K562 (cell line): Measurements from ENCODE around the gene ANKRD13B. TPM values are rescaled to one million over a fixed set of nuclear protein-coding genes. Genes with fewer than 3 reads are reported as not detected.

Experiments
- ATAC-seq: fragments of 200-7000 bp; cut with Tn5 transposase; 3 replicates; pipeline ENCODE4 v1.9.1; 2020; ENCODE audit warnings: moderate library complexity
- BruUV-seq: library from RNA; stranded (reverse); fragments of 400-500 nt; replicated peaks from 2 replicates; lab custom pipeline; 2021; lab: Mats Ljungman, UMichigan
- CTCF ChIA-PET: fragments of 300-600 bp; formaldehyde crosslinking; extraction: SDS; loops from one replicate; lab custom pipeline; 2021; ENCODE audit warnings: low intra/inter-chr PET ratio; lab: Yijun Ruan, JAX
- POLR2A ChIA-PET: fragments of 300-600, 350-650 bp; sonication (Branson Sonifier 250); formaldehyde crosslinking; extraction: SDS; loops from one replicate; lab custom pipeline; 2021; ENCODE audit warnings: antibody characterized with exemption, inconsistent platforms; lab: Yijun Ruan, JAX
- DNase-seq, 4 experiments: peaks; one replicate each; pipeline versions ENCODE4 v3.0.0 to v3.0.0-alpha.2; 2011 to 2018; ENCODE audit warnings: low spot score in 3 of 4, mixed read lengths in 3 of 4; ENCODE audit errors: extremely low read depth in 1 of 4
- FAIRE-seq: peaks from 2 replicates; lab custom pipeline; 2011; peaks lifted over from hg19 to GRCh38; lab: Jason Lieb, UNC
- H2AFZ ChIP-seq: 2 replicates; pipeline ENCODE4 v1.6.0; 2011; ENCODE audit warnings: low read depth, low read length, control low read depth, inconsistent platforms
- H3K27ac ChIP-seq: fragments of 200-600 bp; 3 replicates; pipeline ENCODE4 v1.8.0; 2011; ENCODE audit warnings: low read depth, mild to moderate bottlenecking, control low read depth, inconsistent platforms, low read length, moderate library complexity, mixed read lengths; ENCODE audit errors: extremely low read depth
- H3K27me3 ChIP-seq, 2 experiments: fragments of 300-600 bp in 1 of 2; 2 replicates in 1 of 2; 3 replicates in 1 of 2; pipeline versions ENCODE4 v1.6.0 to v1.8.0; 2011; ENCODE audit warnings: inconsistent platforms in 2 of 2, low read length in 2 of 2, mild to moderate bottlenecking in 1 of 2, mixed read lengths in 1 of 2, moderate library complexity in 1 of 2; ENCODE audit not compliant: control insufficient read depth in 2 of 2, insufficient read depth in 2 of 2
- H3K36me3 ChIP-seq: fragments of 300-600 bp; 3 replicates; pipeline ENCODE4 v1.8.0; 2011; ENCODE audit warnings: mild to moderate bottlenecking, low read length, inconsistent platforms; ENCODE audit not compliant: control insufficient read depth, insufficient read depth
- H3K4me1 ChIP-seq, 2 experiments: fragments of 200-600 bp in 1 of 2; replicated peaks in 1 of 2; 2 replicates in 1 of 2; 3 replicates in 1 of 2; pipeline versions ENCODE4 v1.5.1 to v1.8.0; 2011; ENCODE audit warnings: inconsistent platforms in 2 of 2, low read length in 2 of 2, mild to moderate bottlenecking in 1 of 2, mixed read lengths in 1 of 2, moderate library complexity in 1 of 2; ENCODE audit not compliant: control insufficient read depth in 2 of 2, insufficient read depth in 2 of 2
- H3K4me2 ChIP-seq: 2 replicates; pipeline ENCODE4 v1.6.1; 2011; ENCODE audit warnings: low read length, control low read depth, inconsistent platforms, mixed read lengths; ENCODE audit not compliant: insufficient read depth
- H3K4me3 ChIP-seq: fragments of 200-600 bp; sonication (generic), shearing (Covaris generic); 2 replicates; pipeline ENCODE4 v1.5.1; 2016; ENCODE audit warnings: control low read depth, inconsistent platforms
- H3K79me2 ChIP-seq: fragments of 200-600 bp; 3 replicates; pipeline ENCODE4 v1.8.0; 2011; ENCODE audit warnings: low read length, inconsistent platforms; ENCODE audit not compliant: control insufficient read depth, insufficient read depth
- H3K9ac ChIP-seq, 2 experiments: 2 replicates each; pipeline versions ENCODE4 v1.6.0 to v1.6.1; 2011; ENCODE audit warnings: low read depth in 2 of 2, low read length in 2 of 2, control low read depth in 1 of 2, inconsistent platforms in 1 of 2, mild to moderate bottlenecking in 1 of 2, mixed read lengths in 1 of 2; ENCODE audit not compliant: insufficient read depth in 1 of 2
- H3K9me1 ChIP-seq: one replicate; pipeline ENCODE4 v1.6.0; 2011; ENCODE audit warnings: inconsistent platforms, mild to moderate bottlenecking, low read length, moderate library complexity; ENCODE audit not compliant: control insufficient read depth, insufficient read depth
- H3K9me3 ChIP-seq: replicated peaks from 2 replicates; pipeline ENCODE4 v1.5.1; 2011; ENCODE audit warnings: low read depth, low read length, inconsistent platforms; ENCODE audit not compliant: control insufficient read depth, insufficient read depth
- H4K20me1 ChIP-seq: replicated peaks from 2 replicates; pipeline ENCODE4 v1.6.1; 2011; ENCODE audit warnings: low read length, inconsistent platforms, mixed read lengths; ENCODE audit not compliant: control insufficient read depth, insufficient read depth
- KDM1A ChIP-seq, 2 experiments: fragments of 450-650 bp; IDR thresholded peaks; 2 replicates each; pipeline ENCODE4 v1.6.1; 2016; ENCODE audit warnings: mild to moderate bottlenecking in 2 of 2
- NRF1 ChIP-seq, 2 experiments: fragments of 450-650 bp; IDR thresholded peaks in 1 of 2; conservative IDR thresholded peaks in 1 of 2; 2 replicates each; pipeline ENCODE4 v1.6.1; 2014; ENCODE audit warnings: mild to moderate bottlenecking in 2 of 2
- PHF21A ChIP-seq: fragments of 450-650 bp; IDR thresholded peaks from 2 replicates; pipeline ENCODE4 v1.6.1; 2017; ENCODE audit warnings: low read depth, borderline replicate concordance
- POLR2G ChIP-seq: fragments of 200-400 bp; formaldehyde crosslinking; IDR thresholded peaks from 2 replicates; pipeline ENCODE4 v1.6.1; 2017; ENCODE audit warnings: low read depth, mild to moderate bottlenecking, antibody characterized with exemption, low read length, moderate library complexity
- WGBS: fragments of 100-300 bp; shearing (Covaris generic); methylation state at CpG from one replicate; pipeline ENCODE4 v1.1.6; 2016; ENCODE audit warnings: low coverage, mixed read lengths; ENCODE audit not compliant: insufficient coverage; ENCODE audit errors: missing lambda C conversion rate; 5-methylcytosine and 5-hydroxymethylcytosine counted together
- in situ Hi-C: fragments of 300-500 bp; cut with MboI; formaldehyde crosslinking; loops from 4 replicates; pipeline ENCODE4 v1.15.0; 2018; ENCODE audit warnings: inconsistent platforms, mixed read lengths
- intact Hi-C: fragments of 100-400 bp; cut with micrococcal nuclease; formaldehyde crosslinking; loops from 2 replicates; pipeline ENCODE4 v1.14.2; 2022
- polyA plus RNA-seq, 8 experiments: library from polyadenylated mRNA; depleted of rRNA in 4 of 8; stranded (reverse) in 5 of 8; unstranded in 3 of 8; fragments of >200 nt; fragmentation: Nextera tagmentation in 2 of 8; fragmentation: Illumina TruSeq in 1 of 8; extraction: Ambion mirVana in 2 of 8; extraction: Trizol in 1 of 8; gene quantifications; 2 replicates each; pipeline versions ENCODE4 v1.2.1 to v1.2.3, GENCODE V29; 2011 to 2014; ENCODE audit warnings: inconsistent platforms in 1 of 8, missing spikeins in 1 of 8
- total RNA-seq, 7 experiments: library from RNA; depleted of rRNA in 6 of 7; stranded (reverse); fragments of >200 nt in 6 of 7; fragmentation: Illumina TruSeq in 2 of 7; extraction: Trizol in 2 of 7; gene quantifications; 2 replicates each; pipeline versions ENCODE4 v1.2.1 to v1.2.3, GENCODE V29; 2011 to 2021; ENCODE audit warnings: low replicate concordance in 1 of 7
- TF ChIP-seq, protein P1 (sequence below): fragments of 450-650 bp; IDR thresholded peaks from 2 replicates; pipeline ENCODE4 v1.6.1; 2017; ENCODE audit warnings: mild to moderate bottlenecking, moderate library complexity

Gene ANKRD13B
- total and polyA plus RNA-seq, 9 of the 15 experiments (the other 6 are each of a cell fraction or from before 2014, with no cell fraction given) = 0.15 to 28.1 (median 4.6) TPM

DNA sequence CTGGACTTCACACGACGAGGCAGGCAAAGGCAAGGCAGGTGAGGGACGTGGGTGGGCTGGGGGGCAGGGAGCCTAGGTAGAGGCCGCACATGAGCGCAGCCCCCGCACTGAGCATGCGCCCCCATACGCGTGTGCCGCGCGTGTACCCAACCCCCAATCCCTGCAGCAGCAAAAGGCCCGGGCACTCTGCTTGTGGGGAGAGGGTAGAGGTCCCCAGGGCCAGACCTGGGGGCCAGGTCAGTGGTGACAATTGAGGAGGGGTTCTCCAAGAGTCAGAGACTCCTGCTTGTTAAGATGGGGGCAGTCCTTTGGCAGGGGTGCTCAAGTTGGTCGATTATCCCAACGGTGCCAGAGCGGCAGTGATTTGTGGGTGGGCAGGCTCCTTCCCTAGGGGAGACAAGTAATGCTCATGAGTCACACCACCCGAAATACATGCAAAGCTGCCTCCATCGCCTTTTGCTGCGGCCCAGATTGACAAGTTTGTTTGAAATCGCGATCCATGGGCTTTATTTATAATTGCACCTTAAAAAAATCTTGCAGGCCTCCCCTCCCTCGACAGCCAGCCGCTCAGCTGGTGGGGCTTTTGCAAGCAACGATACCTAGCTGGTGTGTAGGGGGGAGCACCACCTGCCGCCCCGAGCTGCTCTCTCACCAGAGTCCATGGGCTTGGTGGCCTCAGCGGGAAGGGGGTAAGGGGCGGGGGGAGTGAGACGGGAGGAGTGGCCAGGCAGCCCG is 2.4 kb upstream of the ANKRD13B start:
- peak overlapping the region; percentile 48 to 88; a peak in 3 of 4 replicates for H3K9ac ChIP-seq
- FAIRE-seq = no peak
- no peak for ATAC-seq

More for the DNA sequence above, 2.4 kb upstream of the ANKRD13B start:
- Histone ChIP-seq H3K4me1 (peaks cover 34 to 75% of the 10 kb centered on the region in 2 experiments), H3K27me3 (no peaks in the 10 kb centered on the region), H2AFZ (peak overlapping the region; percentile 95), H3K27ac (peak overlapping the region; percentile 48; the same call in 1 of the 3 replicates), H3K4me3 (no peak overlapping the region), H3K36me3 (no peaks in the 10 kb centered on the region), H3K9me3 (no peaks in the 10 kb centered on the region), H4K20me1 (peaks cover 5% of the 10 kb centered on the region), H3K4me2 (peak overlapping the region; percentile 83), H3K9me1 (peaks cover 2% of the 10 kb centered on the region), H3K79me2 (peaks cover 25% of the 10 kb centered on the region)
- ChIA-PET POLR2A (interaction anchor here (0.7 kb wide), 1 partner anchor 10 kb away, joined by 4 read pairs; no protein-coding TSS in a partner anchor), CTCF (interaction anchor here (0.7 to 2.3 kb wide), 2 partner anchors 11 to 221 kb away, joined by 3 to 19 read pairs; no protein-coding TSS in a partner anchor)
- intact Hi-C loops (loop anchor here (2.0 to 5.0 kb wide), 2 partner anchors 198 to 298 kb away; partner anchors contain the start of gene TAOK1), in situ Hi-C loops (no loop called here)
- peak; percentile 78; the same call in 1 of the 2 replicates for TF ChIP-seq PHF21A
- TF ChIP-seq, protein P1, sequence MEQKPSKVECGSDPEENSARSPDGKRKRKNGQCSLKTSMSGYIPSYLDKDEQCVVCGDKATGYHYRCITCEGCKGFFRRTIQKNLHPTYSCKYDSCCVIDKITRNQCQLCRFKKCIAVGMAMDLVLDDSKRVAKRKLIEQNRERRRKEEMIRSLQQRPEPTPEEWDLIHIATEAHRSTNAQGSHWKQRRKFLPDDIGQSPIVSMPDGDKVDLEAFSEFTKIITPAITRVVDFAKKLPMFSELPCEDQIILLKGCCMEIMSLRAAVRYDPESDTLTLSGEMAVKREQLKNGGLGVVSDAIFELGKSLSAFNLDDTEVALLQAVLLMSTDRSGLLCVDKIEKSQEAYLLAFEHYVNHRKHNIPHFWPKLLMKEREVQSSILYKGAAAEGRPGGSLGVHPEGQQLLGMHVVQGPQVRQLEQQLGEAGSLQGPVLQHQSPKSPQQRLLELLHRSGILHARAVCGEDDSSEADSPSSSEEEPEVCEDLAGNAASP = no peak
- peak; percentile 60 to 70; a peak in 3 of 4 replicates for TF ChIP-seq NRF1 (conservative IDR thresholded peaks at IDR 0.05 in 1 of 2, IDR thresholded peaks at IDR 0.05 in 1 of 2)
- TF ChIP-seq POLR2G = 0 out of 2 replicates have a peak, but pooled peaks have one; percentile 28
- peak; percentile 54 to 59; a peak in 2 of 4 replicates for TF ChIP-seq KDM1A (IDR thresholded peaks at IDR 0.05)
- 37% methylated on average over 13 of the region's 30 CpGs for WGBS
- BruUV-seq = no TSS peak
- peak in 1 of 4 experiments; percentile 21 for DNase-seq
